GM21737 (cell line): ENCODE measurements around the gene NPPC.
"Not testable (repeated sequence)": the region's sequence is repeated elsewhere in the genome, so short reads cannot be mapped to it uniquely, and the experiment has no call there.

Source experiments
- ATAC-seq: cut with Tn5 transposase; IDR thresholded peaks from one replicate; pipeline ENCODE4 v1.9.1; 2021; ENCODE audit warnings: mild to moderate bottlenecking, moderate library complexity; ENCODE audit not compliant: unreplicated experiment

NPPC gene

DNA sequence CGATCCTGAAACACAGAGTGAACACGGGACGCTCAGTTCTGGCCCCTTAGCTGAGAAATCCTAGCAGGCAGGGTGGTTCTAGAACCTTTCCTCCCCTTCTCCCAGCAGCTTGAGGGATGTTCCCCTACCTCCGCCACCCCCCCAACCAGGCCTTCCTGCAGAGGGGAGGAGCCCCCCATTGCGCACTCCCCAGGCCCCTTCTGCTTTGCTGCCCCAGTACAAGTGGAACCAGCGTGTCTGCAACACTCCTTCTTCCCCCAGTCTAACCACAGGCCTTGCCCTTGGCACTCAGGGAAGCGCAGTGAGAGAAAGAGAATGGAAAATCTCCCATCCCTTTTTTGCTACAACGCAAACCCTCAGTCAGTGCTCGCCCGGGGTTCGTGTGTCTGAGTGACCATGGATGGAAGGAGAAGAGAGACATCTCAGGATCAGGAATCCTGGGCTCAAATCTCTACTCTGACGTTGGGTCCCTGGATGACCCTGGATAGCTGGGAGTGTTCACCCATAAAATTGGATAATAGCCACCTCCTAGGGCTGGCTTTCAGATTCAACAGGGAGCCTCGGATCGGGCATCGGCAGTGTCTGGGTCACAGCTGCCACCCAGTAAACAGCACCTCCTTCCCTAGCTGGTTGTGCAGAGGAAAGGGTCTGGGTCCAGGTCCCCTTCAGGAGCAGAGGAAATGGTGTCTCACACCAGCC lies 3.7 kb downstream of the NPPC start:
- ATAC-seq = no peak

GRCh38 chr2:231920795-231921194 lies 5.4 kb downstream of the NPPC start:
- ATAC-seq = no peak

- ATAC-seq = no peak
These were observed 5.8 kb downstream of the NPPC start for GRCh38 chr2:231920366-231920765.

DNA sequence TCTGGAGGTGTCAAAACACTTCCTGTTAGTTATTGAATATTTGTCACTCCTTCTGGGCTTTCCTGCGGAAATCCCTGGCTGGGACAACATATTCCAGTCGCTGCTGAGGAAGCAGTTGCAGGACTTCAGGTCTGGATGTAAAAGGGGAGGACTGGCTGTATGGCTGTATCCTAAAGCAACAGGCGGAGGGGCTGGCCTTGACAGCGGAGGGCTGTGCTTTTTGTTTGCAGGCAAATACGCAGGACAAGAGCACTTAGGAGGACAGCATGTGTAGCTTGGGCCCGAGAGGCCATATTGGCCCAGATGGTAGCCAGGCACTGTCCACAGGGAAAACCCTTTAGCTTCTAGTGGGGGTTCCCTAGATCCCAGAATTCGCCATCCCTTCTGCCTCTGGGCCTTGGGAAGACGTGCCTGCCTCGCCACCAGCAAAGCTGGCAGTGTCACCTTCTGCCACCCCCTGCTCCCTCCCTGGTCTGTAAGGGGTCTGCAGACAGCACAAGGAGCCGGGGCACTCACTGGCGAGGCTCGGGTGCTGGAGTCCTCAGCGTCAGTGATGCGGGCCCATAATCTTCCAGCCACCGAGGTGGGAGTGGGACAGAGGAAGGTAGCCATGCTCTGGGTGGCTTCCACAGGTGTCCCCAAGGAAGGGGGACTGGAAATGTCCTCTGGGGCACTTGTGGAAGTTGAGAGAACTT lies 6.7 kb downstream of the NPPC start:
- ATAC-seq = no peak

DNA sequence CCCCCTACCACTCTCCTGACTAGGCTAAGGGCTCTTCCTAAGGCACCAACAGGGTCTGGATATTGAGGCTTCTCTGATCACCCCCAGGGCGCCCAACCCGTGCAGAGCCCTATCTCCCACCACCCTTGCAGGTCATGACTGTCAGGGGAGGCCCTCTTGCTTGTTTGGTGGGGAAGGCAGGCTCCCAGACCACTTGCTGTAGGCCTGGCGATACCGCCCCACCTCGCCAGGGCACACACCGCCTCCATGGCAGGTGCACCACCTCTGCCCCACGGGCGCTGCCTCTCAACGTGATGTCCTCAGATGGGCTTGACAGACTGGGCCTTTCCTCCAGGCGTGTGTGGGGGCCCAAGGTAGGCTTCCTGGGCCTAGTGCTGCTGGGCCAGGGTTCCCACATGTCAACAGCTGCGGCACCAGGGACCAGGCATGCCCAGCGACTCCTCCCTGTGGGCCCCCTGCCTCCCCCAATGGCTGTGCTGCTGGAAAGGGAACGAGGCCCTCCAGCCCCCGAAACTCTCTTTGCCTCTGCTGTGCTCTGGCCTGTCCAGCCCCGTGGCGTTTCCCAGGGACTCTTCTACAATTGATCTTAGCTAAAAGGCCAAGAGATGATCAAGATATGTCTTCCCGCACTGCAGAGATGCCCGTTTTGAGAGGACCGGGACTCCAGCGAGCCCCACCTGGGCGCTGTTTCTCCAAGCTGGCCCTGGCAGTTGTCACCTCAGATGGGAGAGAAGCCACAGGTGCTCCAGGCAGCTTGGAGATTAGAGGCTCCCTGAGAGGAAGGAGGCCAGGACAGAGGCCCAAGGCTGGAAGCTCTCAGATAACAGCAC lies 7.5 kb downstream of the NPPC start:
- ATAC-seq = no peak

- no peak for ATAC-seq
These were observed 8.7 kb downstream of the NPPC start for GRCh38 chr2:231917280-231918066.

GRCh38 chr2:231914077-231914690 lies 12.0 kb downstream of the NPPC start:
- ATAC-seq = no peak

- no peak for ATAC-seq
These were observed 14.8 kb downstream of the NPPC start for GRCh38 chr2:231911381-231911780.

- no peak for ATAC-seq
These were observed 15.4 kb downstream of the NPPC start for GRCh38 chr2:231910771-231911170.

- not testable (repeated sequence) for ATAC-seq
These were observed 16.0 kb downstream of the NPPC start for GRCh38 chr2:231910161-231910560.

- no peak for ATAC-seq
These were observed 16.6 kb downstream of the NPPC start for GRCh38 chr2:231909631-231910030.

GRCh38 chr2:231908584-231908983 lies 17.6 kb downstream of the NPPC start:
- no peak for ATAC-seq

- ATAC-seq = no peak
These were observed 18.4 kb downstream of the NPPC start for GRCh38 chr2:231907765-231908164.

GRCh38 chr2:231905026-231905425 lies 21.2 kb downstream of the NPPC start:
- ATAC-seq = no peak

- ATAC-seq = no peak
These were observed 22.0 kb downstream of the NPPC start for GRCh38 chr2:231904161-231904611.

GRCh38 chr2:231902598-231902997 lies 23.6 kb downstream of the NPPC start:
- ATAC-seq = no peak

DNA sequence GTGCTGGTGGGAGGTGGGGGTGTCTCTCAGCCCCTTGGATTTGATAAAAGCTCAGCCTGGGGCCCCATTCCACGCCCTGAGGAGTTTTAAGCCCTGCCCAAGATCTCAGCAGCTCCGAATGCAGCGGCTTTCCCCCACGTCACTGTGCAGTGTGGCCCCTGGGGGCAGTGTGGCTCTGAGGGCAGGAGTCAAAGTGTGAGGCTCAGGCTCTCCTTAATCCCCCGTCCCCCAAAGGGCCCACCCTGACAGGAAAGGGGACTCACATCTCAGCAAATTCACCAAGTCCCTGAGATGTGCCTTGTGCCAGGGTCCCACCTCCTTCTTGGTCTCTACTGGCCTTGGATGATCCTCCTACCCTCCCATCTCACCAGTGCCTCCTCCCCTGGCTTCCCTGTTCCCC lies 25.2 kb downstream of the NPPC start:
- no peak for ATAC-seq

GRCh38 chr2:231900486-231900942 lies 25.7 kb downstream of the NPPC start:
- no peak for ATAC-seq

GRCh38 chr2:231894566-231895380 lies 31.4 kb downstream of the NPPC start:
- ATAC-seq = no peak
